HEK293T (cell line): ENCODE data around the gene TTC7B.

Experiments used
- ARNT ChIP-seq: fragments of 450-650 bp; IDR thresholded peaks from 2 replicates; pipeline ENCODE4 v1.6.1; 2017; ENCODE audit warnings: mild to moderate bottlenecking
- BHLHE40 ChIP-seq: fragments of 450-650 bp; IDR thresholded peaks from 2 replicates; pipeline ENCODE4 v1.6.1; 2016; ENCODE audit warnings: mild to moderate bottlenecking, moderate library complexity, borderline replicate concordance
- FOXA1 ChIP-seq: fragments of 450-650 bp; IDR thresholded peaks from 2 replicates; pipeline ENCODE4 v1.6.1; 2016; ENCODE audit warnings: mild to moderate bottlenecking
- FOXK2 ChIP-seq: fragments of 450-650 bp; IDR thresholded peaks from 2 replicates; pipeline ENCODE4 v1.6.1; 2016; ENCODE audit warnings: mild to moderate bottlenecking
- FOXM1 ChIP-seq: fragments of 450-650 bp; IDR thresholded peaks from 2 replicates; pipeline ENCODE4 v1.6.1; 2017; ENCODE audit warnings: mild to moderate bottlenecking, borderline replicate concordance
- L3MBTL2 ChIP-seq: fragments of 450-650 bp; conservative IDR thresholded peaks from 2 replicates; pipeline ENCODE4 v1.6.1; 2016; ENCODE audit warnings: mild to moderate bottlenecking
- ZNF384 ChIP-seq: fragments of 450-650 bp; IDR thresholded peaks from 2 replicates; pipeline ENCODE4 v1.6.1; 2016

GRCh38 chr14:90642244-90642717 lies 173.9 kb downstream of the TTC7B start:
- TF ChIP-seq BHLHE40 (no peak), ZNF384 (no peak), FOXM1 (no peak), ARNT (no peak), L3MBTL2 (no peak), FOXA1 (no peak), FOXK2 (no peak)
